Thyroid gland (tissue), 4 donors: ENCODE data around the gene CAMTA1. TPM values are rescaled to one million over a fixed set of nuclear protein-coding genes. Genes with fewer than 3 reads are reported as not detected.

Experiments
- DNase-seq, 2 donors: peaks; one replicate each; pipeline ENCODE4 v3.0.0-alpha.2; 2019
- H3K27ac ChIP-seq, 3 donors: fragments of 200-600 bp; sonication (generic); 1 replicate in 2 of 3; 2 replicates in 1 of 3; pipeline ENCODE4 v1.5.1; 2016 to 2019; ENCODE audit warnings: mild to moderate bottlenecking in 1 of 3, moderate library complexity in 1 of 3
- H3K27me3 ChIP-seq: fragments of 200-600 bp; sonication (generic); one replicate; pipeline ENCODE4 v1.5.1; 2019
- H3K36me3 ChIP-seq, 2 donors: fragments of 200-600 bp; sonication (generic); one replicate each; pipeline ENCODE4 v1.5.1; 2016 to 2019
- H3K4me1 ChIP-seq, 2 donors: fragments of 200-600 bp; sonication (generic); one replicate each; pipeline ENCODE4 v1.5.1; 2017 to 2019
- H3K4me3 ChIP-seq, 3 donors: fragments of 200-600 bp; sonication (generic); replicated peaks in 1 of 3; 1 replicate in 2 of 3; 2 replicates in 1 of 3; pipeline ENCODE4 v1.5.1; 2016; ENCODE audit warnings: mild to moderate bottlenecking in 1 of 3
- H3K9me3 ChIP-seq: fragments of 200-600 bp; sonication (generic); one replicate; pipeline ENCODE4 v1.5.1; 2017
- CTCF ChIP-seq, 6 experiments: fragments of 200-600 bp in 3 of 6; fragments of 450-650 bp in 3 of 6; sonication (generic) in 3 of 6; IDR thresholded peaks; one replicate each; pipeline ENCODE4 v1.5.1; 2016 to 2019; ENCODE audit warnings: antibody characterized with exemption in 6 of 6, mild to moderate bottlenecking in 2 of 6, inconsistent platforms in 1 of 6, moderate library complexity in 1 of 6
- POLR2A ChIP-seq, 2 donors: fragments of 450-650 bp; IDR thresholded peaks; one replicate each; pipeline ENCODE4 v1.6.1; 2017; ENCODE audit warnings: antibody characterized with exemption in 2 of 2, mild to moderate bottlenecking in 2 of 2, moderate library complexity in 1 of 2
- WGBS, 2 donors: methylation state at CpG; one replicate each; pipeline ENCODE4 v1.1.5; 2017; 5-methylcytosine and 5-hydroxymethylcytosine counted together
- intact Hi-C: fragments of 100-400 bp; cut with DNase I; formaldehyde crosslinking; loops from one replicate; pipeline ENCODE4 v1.15.1; 2023
- total RNA-seq, 4 donors: library from RNA; depleted of rRNA; stranded (reverse); fragments of >200 nt; gene quantifications; one replicate each; pipeline ENCODE4 v1.2.3, GENCODE V29; 2016

Gene CAMTA1
- total RNA-seq, 4 donors from 2014 or later, result 63.9 to 124 (median 101) TPM

GRCh38 chr1:7500381-7501083 is 715.3 kb downstream of the CAMTA1 start:
- Histone ChIP-seq H3K4me1 (no peaks in the 10 kb centered on the region), H3K4me3 (no peak overlapping the region), H3K9me3 (no peaks in the 10 kb centered on the region), H3K27me3 (no peaks in the 10 kb centered on the region), H3K27ac (no peak overlapping the region), H3K36me3 (no peaks in the 10 kb centered on the region)
- intact Hi-C loops, result no loop called here
- 74 to 84% methylated on average over 8 to 16 of the region's 22 CpGs for WGBS, 2 donors
- TF ChIP-seq CTCF (IDR thresholded peaks at IDR 0.05) (no peak), POLR2A (IDR thresholded peaks at IDR 0.05) (no peak)
- DNase-seq, result no peak

- no peak overlapping the region for H3K27ac ChIP-seq
- intact Hi-C loops, result no loop called here
- no peaks in the 10 kb centered on the region for H3K27me3 ChIP-seq
Observed at GRCh38 chr1:7501084-7501491, 715.8 kb downstream of the CAMTA1 start.

GRCh38 chr1:7501723-7502603 is 716.7 kb downstream of the CAMTA1 start:
- TF ChIP-seq POLR2A (IDR thresholded peaks at IDR 0.05), result no peak
- TF ChIP-seq CTCF (IDR thresholded peaks at IDR 0.05), result no peak
- no peaks in the 10 kb centered on the region for H3K36me3 ChIP-seq
- DNase-seq, result no peak
- no peaks in the 10 kb centered on the region for H3K4me1 ChIP-seq
- intact Hi-C loops, result no loop called here
- WGBS, 2 donors, result 80 to 88% methylated on average over 10 to 12 of the region's 15 CpGs
- H3K9me3 ChIP-seq, result no peaks in the 10 kb centered on the region
- no peak overlapping the region for H3K4me3 ChIP-seq
- no peak overlapping the region for H3K27ac ChIP-seq
- no peaks in the 10 kb centered on the region for H3K27me3 ChIP-seq

More at GRCh38 chr1:7501084-7501491, 715.8 kb downstream of the CAMTA1 start:
- no peak for DNase-seq
- 78 to 89% methylated on average over 7 to 8 of the region's 10 CpGs for WGBS, 2 donors
- TF ChIP-seq CTCF (IDR thresholded peaks at IDR 0.05) (no peak), POLR2A (IDR thresholded peaks at IDR 0.05) (no peak)
- H3K9me3 ChIP-seq, result no peaks in the 10 kb centered on the region
- H3K4me1 ChIP-seq, result no peaks in the 10 kb centered on the region
- H3K4me3 ChIP-seq, result no peak overlapping the region
- no peaks in the 10 kb centered on the region for H3K36me3 ChIP-seq

- Histone ChIP-seq H3K4me3 (no peak overlapping the region), H3K4me1 (no peaks in the 10 kb centered on the region), H3K27ac (no peak overlapping the region), H3K36me3 (no peaks in the 10 kb centered on the region), H3K9me3 (no peaks in the 10 kb centered on the region), H3K27me3 (no peaks in the 10 kb centered on the region)
- TF ChIP-seq CTCF (IDR thresholded peaks at IDR 0.05) (no peak), POLR2A (IDR thresholded peaks at IDR 0.05) (no peak)
- no peak for DNase-seq
- WGBS, 2 donors, result 57 to 69% methylated on average over 6 to 17 of the region's 18 CpGs
- intact Hi-C loops, result no loop called here
Observed at GRCh38 chr1:7503691-7504437, 718.6 kb downstream of the CAMTA1 start.
